Stimulated activated CD8-positive, alpha-beta memory T cell treated with anti-CD3 and anti-CD28 coated beads, Interleukin-15, amount 100 ng/mL, for 24 hours (primary cell): ENCODE data around the gene EMID1.

Source experiments
- DNase-seq: peaks from one replicate; pipeline ENCODE4 v3.0.0-alpha.2; 2020; ENCODE audit warnings: low read depth

The EMID1 gene

GRCh38 chr22:29195118-29195963 lies 10.4 kb upstream of the EMID1 start:
- DNase-seq: no peak

- DNase-seq: no peak
Observed at GRCh38 chr22:29195964-29196666, 9.6 kb upstream of the EMID1 start.

GRCh38 chr22:29197096-29197495 lies 8.6 kb upstream of the EMID1 start:
- DNase-seq: no peak

DNA sequence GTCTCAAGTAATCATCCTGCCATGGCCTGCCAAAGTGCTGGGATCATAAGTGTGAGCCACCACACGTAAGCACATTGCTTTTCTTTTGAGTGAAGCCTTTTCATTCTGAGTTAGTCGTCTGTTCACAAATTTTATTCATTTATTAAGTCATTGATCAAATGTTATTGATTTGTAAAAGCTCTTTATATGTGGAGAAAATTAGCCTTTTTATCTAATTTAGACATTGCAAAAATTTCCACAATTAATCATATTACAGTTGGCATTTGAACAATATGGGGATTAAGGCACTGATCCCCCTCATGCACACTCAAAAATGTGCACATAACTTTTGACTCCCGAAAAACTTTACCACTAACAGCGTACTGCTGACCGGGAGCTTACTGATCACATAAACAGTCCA lies 7.5 kb upstream of the EMID1 start:
- DNase-seq: no peak

DNA sequence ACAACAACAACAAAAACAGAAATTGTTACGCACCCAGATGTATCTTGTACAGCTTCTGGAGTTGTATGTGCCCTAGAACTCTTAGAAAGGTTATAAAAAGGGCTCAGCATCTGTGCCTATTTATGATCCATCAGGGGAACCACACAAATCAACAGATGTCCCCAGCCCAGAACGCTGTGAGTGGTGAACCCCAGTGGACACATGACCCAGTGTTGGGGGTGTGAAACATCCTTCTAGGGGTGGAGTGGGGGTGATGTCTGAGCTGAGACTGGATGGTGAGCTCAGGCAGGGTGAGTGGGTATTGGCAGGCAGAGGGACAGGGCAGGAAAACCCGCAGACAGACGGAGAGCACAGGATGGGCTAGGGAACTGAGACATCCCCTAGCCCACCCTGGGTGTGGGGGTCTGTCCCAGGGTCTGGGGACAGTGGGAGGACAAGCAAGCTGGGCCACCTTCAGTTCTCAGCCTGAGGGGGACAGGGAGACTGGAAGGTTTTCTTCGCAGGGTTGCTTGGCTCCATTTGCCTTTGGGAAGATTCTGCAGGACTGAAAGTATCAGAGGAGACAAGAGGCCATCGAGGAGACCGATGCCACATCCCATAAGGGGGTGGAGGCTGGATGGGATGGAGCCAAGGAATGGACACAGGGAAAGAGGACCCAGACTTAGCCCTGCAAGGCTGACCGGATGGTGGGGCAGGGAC lies 5.8 kb upstream of the EMID1 start:
- no peak for DNase-seq

DNA sequence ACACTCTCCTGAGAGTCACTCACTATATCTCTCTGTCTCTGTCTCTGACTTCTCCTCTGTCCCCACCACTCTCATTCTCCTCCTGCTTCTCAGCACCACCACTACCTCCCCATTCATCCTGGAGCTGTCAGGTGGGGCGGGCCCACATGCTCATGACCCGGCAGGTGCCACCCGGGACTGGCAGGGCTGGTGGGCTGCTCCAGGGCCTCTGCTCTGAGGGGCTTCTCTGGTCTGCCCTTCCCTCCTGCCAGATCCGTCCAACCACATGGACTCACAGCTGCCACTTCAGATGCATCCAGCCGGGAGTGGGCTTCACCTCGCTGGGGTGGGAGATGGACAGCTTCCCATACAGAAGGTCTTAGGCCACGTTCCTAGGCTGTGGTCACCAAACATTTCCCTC lies 4.8 kb upstream of the EMID1 start:
- no peak for DNase-seq

- DNase-seq: no peak
Observed at GRCh38 chr22:29201782-29202181, 3.9 kb upstream of the EMID1 start.

DNA sequence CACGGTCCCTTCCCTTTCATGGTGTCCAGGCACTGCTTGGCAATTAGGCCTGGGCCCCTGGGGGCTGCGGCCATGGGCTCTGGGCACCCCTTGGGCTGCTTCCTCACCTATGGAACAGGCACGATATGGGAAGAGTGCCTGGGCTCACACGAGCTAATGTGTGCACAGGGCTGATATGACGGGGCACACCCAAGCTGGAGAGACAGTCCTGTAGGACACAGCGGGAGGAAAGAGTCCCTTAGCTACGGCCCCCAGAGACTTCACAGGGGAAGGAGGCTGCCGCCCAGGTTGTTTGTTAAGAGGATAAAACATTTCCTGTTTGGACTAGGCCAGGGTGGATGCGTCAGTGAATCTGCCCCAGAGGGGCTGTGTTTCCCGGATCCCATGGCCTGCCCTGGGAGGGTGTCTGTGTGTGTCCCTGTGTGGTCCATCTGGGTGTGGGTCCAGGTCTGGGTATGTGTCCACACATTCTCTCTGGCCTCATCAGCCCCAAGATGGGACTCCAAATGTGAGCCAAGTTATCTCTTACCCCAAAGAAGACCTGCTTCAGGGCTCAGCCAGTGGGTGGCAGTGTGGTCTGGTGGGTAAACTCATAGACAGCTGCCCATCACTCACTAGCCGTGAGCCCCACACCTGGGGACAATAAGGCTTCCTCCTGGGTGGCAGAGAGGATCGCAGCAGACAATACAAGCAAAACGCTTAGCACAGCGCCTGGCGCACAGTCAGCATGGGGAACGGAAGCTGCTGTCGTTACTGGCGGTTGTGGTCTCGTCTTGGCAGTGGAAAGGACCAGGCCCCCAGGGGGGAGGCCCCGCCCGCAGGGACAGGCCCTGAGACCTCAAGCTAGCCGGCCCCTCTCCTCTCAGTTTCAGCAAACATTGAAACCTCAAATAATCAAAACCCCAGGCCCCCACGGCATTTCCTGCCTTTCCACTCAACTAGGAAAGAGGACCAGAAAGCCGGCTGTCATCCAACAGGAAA lies 3.2 kb upstream of the EMID1 start:
- DNase-seq: no peak

DNA sequence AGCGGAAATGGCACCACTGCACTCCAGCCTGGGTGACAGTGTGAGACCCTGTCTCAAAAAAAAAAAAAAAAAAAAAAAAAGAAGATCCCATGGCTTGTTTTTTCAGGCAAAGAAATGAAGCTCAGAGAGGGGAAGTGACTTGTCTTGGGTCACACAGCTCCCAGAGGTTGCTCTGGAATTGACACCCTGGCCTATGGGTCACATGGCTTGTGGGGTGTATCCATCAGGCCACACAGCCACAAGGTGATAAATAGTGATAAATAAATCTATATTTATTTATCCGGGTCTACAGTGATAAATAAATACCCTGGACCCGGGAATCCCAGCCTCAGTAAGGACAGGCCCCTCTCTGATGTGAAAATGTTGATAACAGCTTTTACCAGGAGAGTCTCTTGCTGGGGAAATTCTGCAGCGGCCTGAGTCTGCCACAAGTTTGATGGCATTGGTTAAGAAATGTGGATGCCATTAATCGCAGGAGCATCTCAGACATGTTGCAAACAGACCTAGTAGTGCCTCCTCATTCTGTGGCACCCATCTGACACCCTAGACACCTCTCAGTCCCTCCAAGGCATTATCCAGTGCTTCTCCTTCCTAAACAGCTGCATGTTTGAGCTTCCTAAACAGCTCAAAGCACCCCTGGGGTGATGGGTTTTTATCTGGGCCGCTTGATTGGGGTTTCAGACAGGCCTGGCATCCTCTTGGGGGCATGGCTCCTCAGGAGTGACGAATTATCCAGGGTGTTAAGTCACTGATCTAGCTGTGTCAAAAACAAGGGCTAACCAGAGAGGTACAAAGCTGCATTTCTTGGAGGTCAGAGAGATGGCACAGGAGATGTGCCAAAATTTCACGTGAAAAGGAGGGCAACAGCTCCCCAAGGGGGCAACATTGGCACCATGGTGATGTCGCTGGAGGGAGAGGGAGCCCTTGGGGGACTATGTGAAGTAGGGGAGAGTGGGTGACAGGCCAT lies 1.9 kb upstream of the EMID1 start:
- DNase-seq: no peak

DNA sequence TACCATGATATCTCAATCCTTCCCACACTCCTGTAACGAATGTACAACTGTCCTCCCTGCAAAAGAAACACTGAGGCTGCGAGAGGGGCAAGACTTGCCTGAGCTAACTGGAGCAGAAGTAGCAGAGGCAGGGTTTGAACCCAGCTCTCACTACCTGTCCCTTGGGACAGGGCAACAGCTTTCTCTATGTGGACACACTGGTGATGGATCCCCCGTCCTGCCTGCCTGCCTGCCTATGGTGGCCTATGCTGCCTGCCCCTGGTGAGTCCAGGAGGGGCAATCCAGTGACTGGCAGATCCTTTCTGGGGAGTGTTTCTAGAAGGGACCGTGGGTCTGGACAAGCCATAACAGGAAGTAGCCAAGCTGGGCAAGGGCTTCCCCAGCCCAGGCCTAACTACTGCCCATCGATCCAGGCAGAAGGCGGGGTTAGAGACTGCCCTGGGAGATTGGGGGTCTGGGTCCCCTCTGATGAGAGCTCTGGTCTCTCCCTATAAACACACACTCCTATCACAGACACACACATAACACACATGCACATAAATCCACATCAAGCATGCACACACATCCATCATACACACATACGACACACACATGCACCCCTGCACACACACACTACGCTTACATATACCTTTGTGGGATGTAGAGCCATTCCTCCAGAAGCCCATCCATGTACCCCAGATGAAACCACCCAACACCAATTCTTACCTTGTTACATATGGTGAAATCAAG lies 1.1 kb upstream of the EMID1 start:
- DNase-seq: no peak

DNA sequence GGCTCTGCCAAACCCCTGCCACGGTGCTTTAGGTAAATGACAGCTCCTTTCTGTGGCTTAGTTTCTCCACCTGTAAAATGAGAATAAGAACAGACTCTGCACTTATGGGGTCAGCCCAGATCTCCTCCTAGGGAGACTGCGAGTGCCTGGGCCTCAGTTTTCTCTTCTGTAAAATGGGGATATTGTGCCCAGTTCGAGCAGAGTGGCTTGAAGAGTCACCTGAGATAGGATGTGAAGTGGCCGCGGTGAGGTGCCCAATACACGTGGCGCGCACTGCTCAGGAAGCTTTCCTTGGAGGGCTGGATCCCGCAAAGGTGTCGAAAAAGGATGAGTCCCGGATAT lies 473 bp upstream of the EMID1 start:
- no peak for DNase-seq

DNA sequence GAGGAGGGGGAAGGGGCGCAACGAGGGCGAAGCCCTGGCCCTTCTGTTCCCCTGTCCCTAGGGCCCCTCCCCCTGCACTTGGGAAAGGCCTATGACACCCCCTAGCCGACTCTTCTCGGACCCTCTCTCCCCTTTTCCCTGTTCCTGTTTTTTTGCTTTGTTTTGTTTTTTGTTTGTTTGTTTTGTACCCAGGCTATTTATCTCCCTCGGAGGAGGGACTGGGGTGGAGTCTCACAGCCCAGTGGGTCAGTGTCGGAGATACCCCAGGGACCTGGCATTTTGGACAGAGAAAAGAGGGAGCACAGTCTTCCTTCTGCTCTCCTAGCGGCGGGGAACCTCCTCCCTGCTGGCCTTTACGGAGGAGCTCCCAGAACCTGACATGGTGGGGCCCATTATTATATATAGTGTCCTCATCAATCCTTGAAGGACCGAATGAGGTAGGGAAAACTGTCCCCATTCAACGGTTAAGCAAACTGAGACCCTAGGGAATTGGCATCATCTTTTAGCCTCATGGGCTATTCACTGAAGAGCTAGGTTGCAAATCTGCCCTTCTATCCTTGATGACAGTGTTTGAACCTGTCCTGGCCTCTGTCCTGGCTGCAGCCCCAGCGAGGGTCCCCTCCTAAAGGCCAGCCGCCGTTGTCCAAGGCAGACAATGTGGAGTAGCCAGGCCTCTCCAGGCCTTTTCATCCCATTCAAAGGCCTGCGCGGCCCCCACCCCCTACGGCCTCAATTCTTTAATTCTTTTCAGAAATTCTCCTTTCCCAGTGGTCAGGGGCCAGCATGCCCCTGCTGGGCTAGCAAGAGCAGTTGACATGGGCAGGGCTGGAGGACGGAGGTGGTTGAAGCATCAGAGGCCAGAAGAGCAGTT lies 911 bp downstream of the EMID1 start:
- DNase-seq: no peak

- DNase-seq: no peak
Observed at GRCh38 chr22:29207243-29207550, 1.5 kb downstream of the EMID1 start.

DNA sequence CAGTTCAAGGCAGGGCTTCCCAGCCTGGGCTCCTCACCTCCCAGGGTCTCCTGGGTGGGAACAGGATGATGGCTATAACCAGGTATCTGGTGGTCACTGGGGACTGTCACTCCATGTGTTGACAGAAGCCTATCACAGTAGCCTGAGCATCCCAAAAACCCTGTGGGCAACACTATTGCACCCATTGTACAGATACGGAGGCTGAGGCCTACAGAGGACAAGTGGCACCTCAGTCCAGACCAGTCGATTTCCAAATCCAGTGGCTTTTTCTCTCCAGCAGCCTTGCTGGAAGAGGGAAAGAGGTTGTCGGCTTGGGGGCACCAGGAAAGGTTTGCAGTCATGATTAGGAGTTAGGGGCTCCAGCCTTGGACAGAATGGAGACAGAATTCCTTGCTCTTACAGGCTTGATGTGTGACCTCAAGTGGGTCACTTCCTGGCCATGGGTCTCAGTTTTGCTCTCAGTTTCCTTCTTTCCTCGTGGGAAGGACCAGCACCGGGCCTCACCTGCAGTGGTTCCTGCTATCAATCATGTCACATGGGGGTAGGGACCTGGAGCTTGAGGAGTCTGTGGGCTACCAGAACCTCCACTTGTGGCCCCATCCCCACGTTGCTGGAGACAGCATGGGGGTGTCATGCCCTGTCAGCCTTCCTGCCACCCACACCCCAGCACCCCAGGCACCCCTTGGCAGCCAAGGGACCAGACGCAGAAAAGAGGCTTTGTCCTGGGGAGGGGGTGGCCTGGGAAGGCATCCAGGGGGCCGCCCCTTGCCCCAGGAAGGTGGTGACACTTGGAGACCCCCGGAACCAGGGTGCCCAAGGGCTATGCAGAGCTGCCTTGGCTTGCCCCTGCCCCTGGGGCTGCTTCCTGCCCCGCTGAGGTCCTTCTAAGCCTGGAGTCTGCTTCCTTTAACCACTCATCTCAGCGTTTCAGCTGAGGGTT lies 2.1 kb downstream of the EMID1 start:
- no peak for DNase-seq

DNA sequence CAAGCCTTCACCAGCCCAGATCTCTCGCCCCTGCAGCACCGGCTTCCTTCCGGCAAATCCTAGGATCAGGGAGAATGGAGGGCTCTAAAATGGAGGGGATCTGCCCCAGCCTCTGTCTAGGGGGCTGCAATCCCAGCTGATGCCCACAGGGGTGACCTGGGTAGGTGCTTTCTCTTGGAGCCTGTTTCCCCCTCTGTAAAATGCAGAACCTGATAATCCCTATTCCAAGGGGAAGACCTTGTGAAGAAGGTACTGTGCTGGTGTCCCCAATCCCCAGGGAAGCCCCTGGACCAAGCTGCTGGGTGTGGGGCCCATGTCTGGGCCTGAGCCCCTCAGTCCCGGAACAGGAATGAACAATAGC lies 2.8 kb downstream of the EMID1 start:
- DNase-seq: no peak

- no peak for DNase-seq
Observed at GRCh38 chr22:29208879-29209623, 3.4 kb downstream of the EMID1 start.

DNA sequence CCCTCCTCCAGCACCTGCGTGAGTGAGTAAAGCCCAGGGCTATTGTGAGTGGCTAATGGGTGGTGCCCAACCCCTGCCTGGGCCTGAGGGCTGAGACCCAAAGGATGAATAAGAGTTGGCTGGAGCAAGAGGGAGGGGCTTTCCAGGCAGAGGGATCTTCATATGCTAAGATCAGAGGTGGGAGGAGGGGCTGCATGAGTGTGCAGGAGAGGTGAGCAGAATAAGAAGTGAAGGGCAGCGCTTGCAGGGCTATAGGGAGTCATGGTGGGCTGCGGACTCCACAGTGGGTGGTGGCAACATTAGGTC lies 3.9 kb downstream of the EMID1 start:
- no peak for DNase-seq

GRCh38 chr22:29211066-29211465 lies 5.4 kb downstream of the EMID1 start:
- DNase-seq: no peak
